GM10266 (cell line): ENCODE measurements around the gene PIK3C3.

Source experiments
- DNase-seq: peaks from one replicate; pipeline ENCODE4 v3.0.0; 2012; ENCODE audit errors: extremely low spot score
- CTCF ChIP-seq: IDR thresholded peaks from 2 replicates; pipeline ENCODE4 v1.5.1; 2012; ENCODE audit warnings: mild to moderate bottlenecking, low read depth; ENCODE audit not compliant: control insufficient read depth, insufficient read depth; ENCODE audit errors: missing control alignments

PIK3C3 gene

GRCh38 chr18:41975284-41975683, 20.2 kb downstream of the PIK3C3 start:
- no peak for TF ChIP-seq CTCF
- no peak for DNase-seq

DNA sequence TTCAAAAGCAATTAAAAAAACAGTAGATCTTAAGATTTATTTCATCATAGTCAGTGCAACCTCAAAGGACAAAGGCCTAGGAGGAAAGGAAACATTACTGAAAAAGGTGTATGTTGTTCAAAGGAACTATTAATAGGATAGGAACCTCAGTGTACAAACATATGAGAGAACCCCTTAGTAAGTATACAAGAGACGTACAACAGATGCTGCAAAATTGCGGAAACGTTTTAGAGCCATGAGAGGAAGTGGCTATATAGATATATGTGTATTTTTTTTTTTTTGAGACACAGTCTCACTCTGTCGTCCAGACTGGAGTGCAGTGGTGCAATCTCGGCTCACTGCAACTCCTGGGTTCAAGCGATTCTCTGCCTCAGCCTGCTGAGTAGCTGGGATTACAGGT, 22.2 kb downstream of the PIK3C3 start:
- no peak for TF ChIP-seq CTCF
- no peak for DNase-seq

DNA sequence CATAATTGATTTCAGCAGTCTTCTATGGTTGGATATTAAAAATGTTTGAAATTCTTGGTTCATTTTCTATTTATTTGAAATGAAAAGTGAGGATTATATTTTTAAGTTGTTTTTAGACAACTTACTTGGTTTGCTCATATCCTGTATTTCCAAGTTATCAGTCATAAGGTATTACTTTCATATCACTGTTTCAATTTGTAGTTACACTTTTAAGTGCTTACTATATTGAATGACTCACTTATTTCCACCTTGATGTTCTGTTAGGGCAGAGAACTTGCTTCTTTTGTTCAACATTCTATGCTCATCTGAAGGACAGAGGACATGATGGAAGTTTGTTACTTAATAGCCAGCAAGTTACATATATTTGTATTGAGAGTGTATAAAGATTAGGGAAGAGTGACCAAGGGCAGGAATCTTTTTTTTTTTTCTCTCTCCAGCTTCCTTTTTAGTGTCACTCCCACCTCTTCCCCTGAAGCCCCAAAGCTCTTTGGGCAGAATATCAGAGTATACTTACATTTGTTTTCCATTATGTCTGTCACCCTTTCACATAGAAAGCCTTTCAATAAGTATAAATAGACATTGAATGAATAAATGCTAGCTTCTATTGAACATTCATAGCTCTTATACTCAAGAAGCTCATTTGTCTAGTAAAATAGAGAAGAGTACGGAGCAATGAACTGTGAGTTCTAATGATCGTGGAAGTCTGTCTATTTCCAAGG, 28.1 kb downstream of the PIK3C3 start:
- peak; percentile 17 for DNase-seq
- TF ChIP-seq CTCF: no peak

DNA sequence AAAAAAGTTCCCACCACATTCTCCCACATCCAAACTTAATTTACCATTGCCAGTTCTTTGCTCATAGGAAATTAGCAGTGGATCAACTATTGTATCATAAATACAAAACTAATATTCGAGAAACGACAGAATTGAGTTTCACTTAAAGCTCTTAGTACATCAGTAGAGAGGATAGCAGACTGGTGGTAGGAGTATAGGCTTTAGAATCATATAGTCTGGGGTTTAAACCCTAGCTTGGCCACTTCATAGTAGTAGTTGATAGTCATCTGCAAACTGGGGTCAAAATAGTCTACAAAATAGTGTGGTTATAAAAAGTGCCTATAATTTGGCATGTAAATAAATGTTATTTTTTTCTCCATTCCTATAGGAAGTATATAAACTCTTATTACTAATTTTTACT, 30.9 kb downstream of the PIK3C3 start:
- no peak for DNase-seq
- no peak for TF ChIP-seq CTCF

- no peak for TF ChIP-seq CTCF
- DNase-seq: no peak
Measured at GRCh38 chr18:41989508-41989907, 34.5 kb downstream of the PIK3C3 start.

GRCh38 chr18:41992066-41992465, 37.0 kb downstream of the PIK3C3 start:
- no peak for TF ChIP-seq CTCF
- DNase-seq: peak; percentile 27

DNA sequence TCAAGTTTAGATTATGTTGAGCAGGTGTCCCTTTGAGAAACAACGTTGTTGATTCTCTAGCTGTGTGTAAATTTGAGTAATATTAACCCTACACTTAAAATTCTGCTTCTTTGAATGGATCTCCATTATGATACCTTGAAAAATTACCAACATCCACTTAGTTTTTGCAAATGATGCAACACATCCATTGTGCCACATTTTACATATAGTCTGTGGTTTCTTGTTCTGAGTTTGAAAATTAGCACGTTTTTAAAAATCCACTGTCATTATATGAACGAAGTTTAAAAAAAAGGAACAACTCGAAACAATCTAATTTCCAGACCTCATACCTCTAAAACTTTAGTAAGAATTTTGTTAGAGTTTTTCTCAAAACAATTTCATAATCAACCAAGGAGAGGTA, 37.7 kb downstream of the PIK3C3 start:
- no peak for DNase-seq
- TF ChIP-seq CTCF: no peak
